ENCODE data around the gene CHMP4A.

DNA sequence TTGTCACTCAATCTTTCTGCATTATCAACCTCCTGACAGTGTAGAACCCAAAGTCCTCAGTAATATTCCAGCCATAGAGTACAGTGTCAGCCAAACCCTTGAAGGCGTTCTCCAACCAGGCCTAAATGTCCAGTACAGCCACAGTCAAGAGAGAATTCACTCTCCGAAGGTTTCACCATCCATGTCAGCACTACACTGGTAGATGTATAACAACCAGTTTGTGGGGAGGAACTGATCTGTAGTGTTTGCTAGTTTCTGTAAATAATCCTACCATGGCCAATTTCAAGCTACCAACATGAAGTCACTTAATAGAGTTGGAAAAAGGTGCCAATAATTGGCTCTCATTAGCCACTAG is 3.0 kb upstream of the CHMP4A start:
- TF ChIP-seq JUN (CRISPR knock-in tag; IDR thresholded peaks at IDR 0.05) (no peak), SP1 (CRISPR knock-in tag; conservative IDR thresholded peaks at IDR 0.05) (no peak), TP53 (CRISPR knock-in tag; IDR thresholded peaks at IDR 0.05) (no peak), CREM (CRISPR knock-in tag; IDR thresholded peaks at IDR 0.05) (no peak), ATF1 (CRISPR knock-in tag; IDR thresholded peaks at IDR 0.05) (no peak)
- TF ChIP-seq, protein P1, sequence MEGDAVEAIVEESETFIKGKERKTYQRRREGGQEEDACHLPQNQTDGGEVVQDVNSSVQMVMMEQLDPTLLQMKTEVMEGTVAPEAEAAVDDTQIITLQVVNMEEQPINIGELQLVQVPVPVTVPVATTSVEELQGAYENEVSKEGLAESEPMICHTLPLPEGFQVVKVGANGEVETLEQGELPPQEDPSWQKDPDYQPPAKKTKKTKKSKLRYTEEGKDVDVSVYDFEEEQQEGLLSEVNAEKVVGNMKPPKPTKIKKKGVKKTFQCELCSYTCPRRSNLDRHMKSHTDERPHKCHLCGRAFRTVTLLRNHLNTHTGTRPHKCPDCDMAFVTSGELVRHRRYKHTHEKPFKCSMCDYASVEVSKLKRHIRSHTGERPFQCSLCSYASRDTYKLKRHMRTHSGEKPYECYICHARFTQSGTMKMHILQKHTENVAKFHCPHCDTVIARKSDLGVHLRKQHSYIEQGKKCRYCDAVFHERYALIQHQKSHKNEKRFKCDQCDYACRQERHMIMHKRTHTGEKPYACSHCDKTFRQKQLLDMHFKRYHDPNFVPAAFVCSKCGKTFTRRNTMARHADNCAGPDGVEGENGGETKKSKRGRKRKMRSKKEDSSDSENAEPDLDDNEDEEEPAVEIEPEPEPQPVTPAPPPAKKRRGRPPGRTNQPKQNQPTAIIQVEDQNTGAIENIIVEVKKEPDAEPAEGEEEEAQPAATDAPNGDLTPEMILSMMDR (IDR thresholded peaks at IDR 0.05), result no peak
- TF ChIP-seq, protein P2, sequence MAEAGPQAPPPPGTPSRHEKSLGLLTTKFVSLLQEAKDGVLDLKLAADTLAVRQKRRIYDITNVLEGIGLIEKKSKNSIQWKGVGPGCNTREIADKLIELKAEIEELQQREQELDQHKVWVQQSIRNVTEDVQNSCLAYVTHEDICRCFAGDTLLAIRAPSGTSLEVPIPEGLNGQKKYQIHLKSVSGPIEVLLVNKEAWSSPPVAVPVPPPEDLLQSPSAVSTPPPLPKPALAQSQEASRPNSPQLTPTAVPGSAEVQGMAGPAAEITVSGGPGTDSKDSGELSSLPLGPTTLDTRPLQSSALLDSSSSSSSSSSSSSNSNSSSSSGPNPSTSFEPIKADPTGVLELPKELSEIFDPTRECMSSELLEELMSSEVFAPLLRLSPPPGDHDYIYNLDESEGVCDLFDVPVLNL (CRISPR knock-in tag; IDR thresholded peaks at IDR 0.05; ENCODE audit: borderline replicate concordance, low read depth), result no peak
- TF ChIP-seq, protein P3, sequence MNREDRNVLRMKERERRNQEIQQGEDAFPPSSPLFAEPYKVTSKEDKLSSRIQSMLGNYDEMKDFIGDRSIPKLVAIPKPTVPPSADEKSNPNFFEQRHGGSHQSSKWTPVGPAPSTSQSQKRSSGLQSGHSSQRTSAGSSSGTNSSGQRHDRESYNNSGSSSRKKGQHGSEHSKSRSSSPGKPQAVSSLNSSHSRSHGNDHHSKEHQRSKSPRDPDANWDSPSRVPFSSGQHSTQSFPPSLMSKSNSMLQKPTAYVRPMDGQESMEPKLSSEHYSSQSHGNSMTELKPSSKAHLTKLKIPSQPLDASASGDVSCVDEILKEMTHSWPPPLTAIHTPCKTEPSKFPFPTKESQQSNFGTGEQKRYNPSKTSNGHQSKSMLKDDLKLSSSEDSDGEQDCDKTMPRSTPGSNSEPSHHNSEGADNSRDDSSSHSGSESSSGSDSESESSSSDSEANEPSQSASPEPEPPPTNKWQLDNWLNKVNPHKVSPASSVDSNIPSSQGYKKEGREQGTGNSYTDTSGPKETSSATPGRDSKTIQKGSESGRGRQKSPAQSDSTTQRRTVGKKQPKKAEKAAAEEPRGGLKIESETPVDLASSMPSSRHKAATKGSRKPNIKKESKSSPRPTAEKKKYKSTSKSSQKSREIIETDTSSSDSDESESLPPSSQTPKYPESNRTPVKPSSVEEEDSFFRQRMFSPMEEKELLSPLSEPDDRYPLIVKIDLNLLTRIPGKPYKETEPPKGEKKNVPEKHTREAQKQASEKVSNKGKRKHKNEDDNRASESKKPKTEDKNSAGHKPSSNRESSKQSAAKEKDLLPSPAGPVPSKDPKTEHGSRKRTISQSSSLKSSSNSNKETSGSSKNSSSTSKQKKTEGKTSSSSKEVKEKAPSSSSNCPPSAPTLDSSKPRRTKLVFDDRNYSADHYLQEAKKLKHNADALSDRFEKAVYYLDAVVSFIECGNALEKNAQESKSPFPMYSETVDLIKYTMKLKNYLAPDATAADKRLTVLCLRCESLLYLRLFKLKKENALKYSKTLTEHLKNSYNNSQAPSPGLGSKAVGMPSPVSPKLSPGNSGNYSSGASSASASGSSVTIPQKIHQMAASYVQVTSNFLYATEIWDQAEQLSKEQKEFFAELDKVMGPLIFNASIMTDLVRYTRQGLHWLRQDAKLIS (CRISPR knock-in tag; IDR thresholded peaks at IDR 0.05; ENCODE audit: borderline replicate concordance), result no peak
- TF ChIP-seq, protein P4, sequence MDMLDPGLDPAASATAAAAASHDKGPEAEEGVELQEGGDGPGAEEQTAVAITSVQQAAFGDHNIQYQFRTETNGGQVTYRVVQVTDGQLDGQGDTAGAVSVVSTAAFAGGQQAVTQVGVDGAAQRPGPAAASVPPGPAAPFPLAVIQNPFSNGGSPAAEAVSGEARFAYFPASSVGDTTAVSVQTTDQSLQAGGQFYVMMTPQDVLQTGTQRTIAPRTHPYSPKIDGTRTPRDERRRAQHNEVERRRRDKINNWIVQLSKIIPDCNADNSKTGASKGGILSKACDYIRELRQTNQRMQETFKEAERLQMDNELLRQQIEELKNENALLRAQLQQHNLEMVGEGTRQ (CRISPR knock-in tag; IDR thresholded peaks at IDR 0.05), result no peak
- TF ChIP-seq, protein P5, sequence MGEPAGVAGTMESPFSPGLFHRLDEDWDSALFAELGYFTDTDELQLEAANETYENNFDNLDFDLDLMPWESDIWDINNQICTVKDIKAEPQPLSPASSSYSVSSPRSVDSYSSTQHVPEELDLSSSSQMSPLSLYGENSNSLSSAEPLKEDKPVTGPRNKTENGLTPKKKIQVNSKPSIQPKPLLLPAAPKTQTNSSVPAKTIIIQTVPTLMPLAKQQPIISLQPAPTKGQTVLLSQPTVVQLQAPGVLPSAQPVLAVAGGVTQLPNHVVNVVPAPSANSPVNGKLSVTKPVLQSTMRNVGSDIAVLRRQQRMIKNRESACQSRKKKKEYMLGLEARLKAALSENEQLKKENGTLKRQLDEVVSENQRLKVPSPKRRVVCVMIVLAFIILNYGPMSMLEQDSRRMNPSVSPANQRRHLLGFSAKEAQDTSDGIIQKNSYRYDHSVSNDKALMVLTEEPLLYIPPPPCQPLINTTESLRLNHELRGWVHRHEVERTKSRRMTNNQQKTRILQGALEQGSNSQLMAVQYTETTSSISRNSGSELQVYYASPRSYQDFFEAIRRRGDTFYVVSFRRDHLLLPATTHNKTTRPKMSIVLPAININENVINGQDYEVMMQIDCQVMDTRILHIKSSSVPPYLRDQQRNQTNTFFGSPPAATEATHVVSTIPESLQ (CRISPR knock-in tag; IDR thresholded peaks at IDR 0.05), result no peak
- TF ChIP-seq, protein P6, sequence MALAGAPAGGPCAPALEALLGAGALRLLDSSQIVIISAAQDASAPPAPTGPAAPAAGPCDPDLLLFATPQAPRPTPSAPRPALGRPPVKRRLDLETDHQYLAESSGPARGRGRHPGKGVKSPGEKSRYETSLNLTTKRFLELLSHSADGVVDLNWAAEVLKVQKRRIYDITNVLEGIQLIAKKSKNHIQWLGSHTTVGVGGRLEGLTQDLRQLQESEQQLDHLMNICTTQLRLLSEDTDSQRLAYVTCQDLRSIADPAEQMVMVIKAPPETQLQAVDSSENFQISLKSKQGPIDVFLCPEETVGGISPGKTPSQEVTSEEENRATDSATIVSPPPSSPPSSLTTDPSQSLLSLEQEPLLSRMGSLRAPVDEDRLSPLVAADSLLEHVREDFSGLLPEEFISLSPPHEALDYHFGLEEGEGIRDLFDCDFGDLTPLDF (CRISPR knock-in tag; IDR thresholded peaks at IDR 0.05), result no peak
- TF ChIP-seq, protein P7, sequence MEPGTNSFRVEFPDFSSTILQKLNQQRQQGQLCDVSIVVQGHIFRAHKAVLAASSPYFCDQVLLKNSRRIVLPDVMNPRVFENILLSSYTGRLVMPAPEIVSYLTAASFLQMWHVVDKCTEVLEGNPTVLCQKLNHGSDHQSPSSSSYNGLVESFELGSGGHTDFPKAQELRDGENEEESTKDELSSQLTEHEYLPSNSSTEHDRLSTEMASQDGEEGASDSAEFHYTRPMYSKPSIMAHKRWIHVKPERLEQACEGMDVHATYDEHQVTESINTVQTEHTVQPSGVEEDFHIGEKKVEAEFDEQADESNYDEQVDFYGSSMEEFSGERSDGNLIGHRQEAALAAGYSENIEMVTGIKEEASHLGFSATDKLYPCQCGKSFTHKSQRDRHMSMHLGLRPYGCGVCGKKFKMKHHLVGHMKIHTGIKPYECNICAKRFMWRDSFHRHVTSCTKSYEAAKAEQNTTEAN (CRISPR knock-in tag; IDR thresholded peaks at IDR 0.05), result no peak
